Lower leg skin (tissue), 3 donors: Measurements from ENCODE around the gene MIF.

Experiments
- POLR2A ChIP-seq, 2 donors: fragments of 450-650 bp; IDR thresholded peaks; one replicate each; pipeline ENCODE4 v1.6.1; 2016 to 2017; ENCODE audit warnings: antibody characterized with exemption in 2 of 2, mild to moderate bottlenecking in 1 of 2, moderate library complexity in 1 of 2
- TF ChIP-seq, protein P1 (sequence below), 3 donors: fragments of 450-650 bp; IDR thresholded peaks; one replicate each; pipeline ENCODE4 v1.5.1; 2016; ENCODE audit warnings: antibody characterized with exemption in 3 of 3, mild to moderate bottlenecking in 3 of 3, moderate library complexity in 2 of 3

DNA sequence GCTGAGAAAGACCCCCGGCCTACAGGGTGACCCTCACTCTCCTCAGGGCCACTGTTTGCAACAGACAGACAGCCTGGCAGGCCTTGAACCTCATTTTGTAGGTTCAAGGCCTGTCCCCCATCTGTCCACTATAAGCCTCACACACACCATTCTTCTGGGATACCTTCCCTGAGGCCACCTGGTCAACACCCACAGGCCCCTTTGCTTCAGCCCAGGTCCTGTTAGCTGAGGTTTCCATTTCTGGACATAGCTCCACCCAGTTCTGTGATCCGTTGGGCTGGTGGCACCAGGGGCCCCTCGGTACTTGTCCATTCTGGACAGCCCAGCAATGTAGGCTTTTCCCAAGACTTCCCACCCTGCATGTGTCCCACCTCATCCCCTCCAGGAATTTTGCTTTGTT is 3.1 kb downstream of the MIF start:
- TF ChIP-seq, protein P1, sequence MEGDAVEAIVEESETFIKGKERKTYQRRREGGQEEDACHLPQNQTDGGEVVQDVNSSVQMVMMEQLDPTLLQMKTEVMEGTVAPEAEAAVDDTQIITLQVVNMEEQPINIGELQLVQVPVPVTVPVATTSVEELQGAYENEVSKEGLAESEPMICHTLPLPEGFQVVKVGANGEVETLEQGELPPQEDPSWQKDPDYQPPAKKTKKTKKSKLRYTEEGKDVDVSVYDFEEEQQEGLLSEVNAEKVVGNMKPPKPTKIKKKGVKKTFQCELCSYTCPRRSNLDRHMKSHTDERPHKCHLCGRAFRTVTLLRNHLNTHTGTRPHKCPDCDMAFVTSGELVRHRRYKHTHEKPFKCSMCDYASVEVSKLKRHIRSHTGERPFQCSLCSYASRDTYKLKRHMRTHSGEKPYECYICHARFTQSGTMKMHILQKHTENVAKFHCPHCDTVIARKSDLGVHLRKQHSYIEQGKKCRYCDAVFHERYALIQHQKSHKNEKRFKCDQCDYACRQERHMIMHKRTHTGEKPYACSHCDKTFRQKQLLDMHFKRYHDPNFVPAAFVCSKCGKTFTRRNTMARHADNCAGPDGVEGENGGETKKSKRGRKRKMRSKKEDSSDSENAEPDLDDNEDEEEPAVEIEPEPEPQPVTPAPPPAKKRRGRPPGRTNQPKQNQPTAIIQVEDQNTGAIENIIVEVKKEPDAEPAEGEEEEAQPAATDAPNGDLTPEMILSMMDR (IDR thresholded peaks at IDR 0.05) = no peak
- no peak for TF ChIP-seq POLR2A (IDR thresholded peaks at IDR 0.05)
